GM18502 (cell line): Measurements from ENCODE around the gene UTP11.

Experiments used
- ATAC-seq: cut with Tn5 transposase; IDR thresholded peaks from one replicate; pipeline ENCODE4 v1.9.1; 2021; ENCODE audit warnings: mild to moderate bottlenecking; ENCODE audit not compliant: unreplicated experiment, poor library complexity

The UTP11 gene

GRCh38 chr1:38063616-38064015, 51.1 kb downstream of the UTP11 start:
- no peak for ATAC-seq

- no peak for ATAC-seq
These were observed 51.8 kb downstream of the UTP11 start for GRCh38 chr1:38064197-38064903.

DNA sequence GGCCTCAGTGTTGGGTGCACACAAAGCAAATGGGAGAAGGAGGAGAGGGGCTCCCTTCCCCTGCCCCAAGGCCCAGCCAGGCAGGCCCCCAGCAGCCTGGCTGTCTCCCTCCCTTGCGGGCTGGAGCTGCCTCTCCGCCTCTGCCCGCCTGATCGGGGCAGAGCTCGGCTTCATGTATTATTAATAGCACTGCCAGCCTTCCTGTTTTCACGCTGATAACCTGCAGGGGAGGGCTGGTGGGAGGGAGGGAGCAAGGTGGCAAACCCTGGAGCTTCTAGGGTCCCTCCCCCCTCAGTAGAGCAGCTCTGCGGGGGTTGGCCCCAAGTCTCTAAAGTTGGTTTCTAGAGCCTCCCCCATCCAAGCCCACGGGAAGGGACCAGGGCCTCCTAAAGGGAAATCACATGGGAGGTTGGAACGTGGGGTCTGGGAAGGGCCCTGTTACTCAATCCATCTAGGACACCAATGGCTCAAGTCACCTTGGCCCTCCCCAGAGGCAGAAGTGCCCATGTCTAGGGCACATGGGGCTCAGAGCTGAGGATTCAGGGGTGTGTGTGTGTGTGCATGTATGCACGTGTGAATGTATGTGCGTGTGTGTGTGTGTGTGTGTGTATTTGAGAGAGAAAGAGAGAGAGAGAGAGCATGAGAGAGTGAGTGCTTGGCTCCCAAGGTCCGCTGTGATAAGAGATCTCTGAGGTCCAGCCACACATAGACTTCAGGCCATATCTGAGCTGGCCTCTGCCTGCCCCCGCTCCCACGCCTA, 55.9 kb downstream of the UTP11 start:
- no peak for ATAC-seq

- no peak for ATAC-seq
These were observed 56.4 kb downstream of the UTP11 start for GRCh38 chr1:38068980-38069340.

DNA sequence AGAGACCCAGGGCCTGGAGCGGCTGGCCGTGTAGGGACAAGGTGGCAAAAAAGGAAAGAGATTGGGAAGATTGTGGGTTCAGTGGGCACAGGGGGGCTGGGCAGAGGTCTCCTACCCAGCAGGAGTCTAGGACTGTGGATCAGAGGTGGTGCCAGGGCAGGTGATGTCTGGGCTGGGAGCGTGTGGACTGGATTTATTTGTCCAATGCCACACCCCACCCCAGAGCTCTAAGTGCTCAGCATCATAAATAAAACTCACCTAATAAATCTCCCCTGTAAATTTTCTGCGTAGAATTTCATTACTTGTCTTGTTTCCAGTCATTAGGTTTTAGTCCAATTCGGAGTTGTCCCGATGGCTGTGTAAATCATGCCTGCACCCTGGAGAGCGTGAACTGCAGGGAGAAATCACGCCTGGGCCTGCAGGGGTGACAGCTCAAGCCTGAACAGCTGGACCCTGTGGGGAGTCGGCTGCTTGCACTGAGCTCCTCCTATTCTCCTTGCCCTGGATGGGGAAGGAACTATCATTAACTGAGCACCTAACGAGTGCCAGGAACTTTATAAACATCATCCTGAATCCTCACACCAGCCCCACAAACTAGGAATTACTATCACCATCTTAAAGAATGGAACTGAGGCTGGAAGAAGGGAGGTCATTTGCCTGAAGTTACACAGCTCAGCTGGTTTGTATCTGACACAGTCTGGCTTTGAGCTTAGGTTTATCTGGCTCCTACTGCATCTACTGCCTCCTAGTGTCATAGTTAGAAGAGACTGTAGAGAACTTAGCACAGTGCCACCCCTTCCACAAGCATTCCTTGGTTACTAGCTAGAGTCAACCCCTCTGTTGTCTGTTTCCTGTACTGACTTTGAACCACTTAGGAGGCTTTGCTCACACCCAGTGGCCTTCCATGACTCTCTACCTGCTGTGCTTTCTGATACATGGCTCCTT, 59.0 kb downstream of the UTP11 start:
- no peak for ATAC-seq

DNA sequence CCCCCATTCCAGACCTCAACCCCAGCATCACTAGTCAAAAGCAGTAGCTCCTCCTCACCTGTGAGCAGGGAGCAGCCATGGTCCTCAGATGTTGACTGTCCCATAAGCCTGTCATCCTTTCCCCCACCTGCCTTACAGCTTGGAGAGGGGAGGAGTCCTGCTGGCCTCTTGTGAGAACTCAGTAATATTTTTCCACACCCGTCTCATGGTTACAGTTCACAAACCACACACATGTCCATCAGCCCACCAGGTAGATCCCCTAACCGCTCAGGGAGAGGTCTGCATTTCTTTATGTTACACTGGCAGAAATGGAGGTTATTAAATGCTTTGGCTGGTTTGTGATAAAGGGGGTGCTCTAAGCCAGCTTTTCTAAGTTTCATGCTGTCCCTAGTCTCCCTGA, 60.3 kb downstream of the UTP11 start:
- no peak for ATAC-seq

DNA sequence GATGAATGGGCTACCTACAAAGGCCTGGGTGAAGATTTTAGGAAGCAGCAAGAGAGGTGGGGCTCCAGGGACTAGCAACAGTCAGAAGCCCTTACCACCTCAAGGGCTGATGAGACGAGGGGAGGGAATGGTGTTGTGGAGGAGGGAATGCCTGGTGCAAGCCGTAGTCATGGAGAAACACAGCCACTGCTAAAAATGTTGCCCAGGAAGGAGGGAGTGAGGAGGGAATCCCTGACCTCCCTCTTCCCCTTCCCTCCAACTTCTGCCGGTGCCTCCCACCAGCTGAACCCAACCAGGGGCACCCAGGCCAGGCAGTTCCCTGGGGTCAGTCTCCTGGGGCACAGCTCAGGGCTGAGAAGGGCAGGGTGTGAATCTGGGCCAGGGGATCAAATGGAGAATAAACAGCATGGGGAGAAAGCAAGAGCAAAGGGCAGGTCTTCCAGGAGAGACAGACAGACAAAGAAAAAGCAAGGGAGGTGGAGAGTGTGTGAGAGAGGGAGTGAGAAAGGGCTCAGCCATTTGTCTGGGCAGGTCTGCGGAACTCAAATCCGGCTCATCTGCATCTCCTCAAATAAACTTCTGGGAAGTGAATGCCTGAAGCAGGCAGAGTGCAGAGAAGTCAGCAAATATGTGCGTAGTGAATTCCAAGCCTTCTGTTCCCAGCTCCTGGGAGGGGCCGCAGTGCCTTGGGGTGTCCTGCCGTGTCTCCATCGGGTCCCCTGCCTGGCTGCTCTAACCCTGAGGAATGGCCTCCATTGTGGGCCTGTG, 61.2 kb downstream of the UTP11 start:
- no peak for ATAC-seq

GRCh38 chr1:38074302-38074677, 61.8 kb downstream of the UTP11 start:
- no peak for ATAC-seq
